ENCODE data around the gene MIOS.

The MIOS gene

GRCh38 chr7:7639847-7640220 lies 73.2 kb downstream of the MIOS start:
- 1 to 2% methylated on average over 19 of the region's 19 CpGs for WGBS, 2 experiments
- no peaks in the 10 kb centered on the region for H3K27me3 ChIP-seq (ENCODE audit: control insufficient read depth, insufficient read depth, low read length, poor library complexity, severe bottlenecking)
- H3K4me1 ChIP-seq (ENCODE audit: control insufficient read depth, insufficient read depth, low read length), result no peaks in the 10 kb centered on the region
- H3K4me3 ChIP-seq (ENCODE audit: insufficient read depth, low read depth, low read length), result peak overlapping the region; percentile 97
- H3K36me3 ChIP-seq (ENCODE audit: control insufficient read depth, insufficient read depth, low read length), result peaks cover 6% of the 10 kb centered on the region
- peak overlapping the region; percentile 78 for H3K27ac ChIP-seq (ENCODE audit: insufficient read depth, low read depth, low read length, poor library complexity, severe bottlenecking)
- no peaks in the 10 kb centered on the region for H3K9me3 ChIP-seq (ENCODE audit: control insufficient read depth, low read length)

GRCh38 chr7:7640221-7641128 lies 73.8 kb downstream of the MIOS start, which contains the start of gene UMAD1:
Gene UMAD1, plus strand, starts transcription at chr7:7640752. Its CDS starts 32,620 bp downstream, at chr7:7673372.
- Histone ChIP-seq H3K36me3 (ENCODE audit: control insufficient read depth, insufficient read depth, low read length) (peaks cover 6% of the 10 kb centered on the region), H3K4me1 (ENCODE audit: control insufficient read depth, insufficient read depth, low read length) (no peaks in the 10 kb centered on the region), H3K27me3 (ENCODE audit: control insufficient read depth, insufficient read depth, low read length, poor library complexity, severe bottlenecking) (no peaks in the 10 kb centered on the region), H3K27ac (ENCODE audit: insufficient read depth, low read depth, low read length, poor library complexity, severe bottlenecking) (peak within 1 kb of the TSS; percentile 78), H3K9me3 (ENCODE audit: control insufficient read depth, low read length) (no peaks in the 10 kb centered on the region), H3K4me3 (ENCODE audit: insufficient read depth, low read depth, low read length) (peak within 1 kb of the TSS; percentile 97)
- 0 to 1% methylated on average over 68 of the region's 68 CpGs for WGBS, 2 experiments

- Histone ChIP-seq H3K27me3 (ENCODE audit: control insufficient read depth, insufficient read depth, low read length, poor library complexity, severe bottlenecking) (no peaks in the 10 kb centered on the region), H3K27ac (ENCODE audit: insufficient read depth, low read depth, low read length, poor library complexity, severe bottlenecking) (peak overlapping the region; percentile 52), H3K36me3 (ENCODE audit: control insufficient read depth, insufficient read depth, low read length) (peaks cover 3% of the 10 kb centered on the region), H3K4me3 (ENCODE audit: insufficient read depth, low read depth, low read length) (peak overlapping the region; percentile 97), H3K9me3 (ENCODE audit: control insufficient read depth, low read length) (no peaks in the 10 kb centered on the region), H3K4me1 (ENCODE audit: control insufficient read depth, insufficient read depth, low read length) (no peaks in the 10 kb centered on the region)
- 10 to 11% methylated on average over 22 of the region's 22 CpGs for WGBS, 2 experiments
Observed at GRCh38 chr7:7641129-7641663, 74.5 kb downstream of the MIOS start.

GRCh38 chr7:7642081-7642480 lies 75.4 kb downstream of the MIOS start:
- no peaks in the 10 kb centered on the region for H3K4me1 ChIP-seq (ENCODE audit: control insufficient read depth, insufficient read depth, low read length)
- no peaks in the 10 kb centered on the region for H3K36me3 ChIP-seq (ENCODE audit: control insufficient read depth, insufficient read depth, low read length)
- no peaks in the 10 kb centered on the region for H3K27me3 ChIP-seq (ENCODE audit: control insufficient read depth, insufficient read depth, low read length, poor library complexity, severe bottlenecking)
- no peak overlapping the region for H3K27ac ChIP-seq (ENCODE audit: insufficient read depth, low read depth, low read length, poor library complexity, severe bottlenecking)
- WGBS, 2 experiments, result 86 to 97% methylated on average over 3 to 6 of the region's 6 CpGs
- H3K9me3 ChIP-seq (ENCODE audit: control insufficient read depth, low read length), result no peaks in the 10 kb centered on the region
- no peak overlapping the region for H3K4me3 ChIP-seq (ENCODE audit: insufficient read depth, low read depth, low read length)

- Histone ChIP-seq H3K4me1 (ENCODE audit: control insufficient read depth, insufficient read depth, low read length) (no peaks in the 10 kb centered on the region), H3K4me3 (ENCODE audit: insufficient read depth, low read depth, low read length) (no peak overlapping the region), H3K36me3 (ENCODE audit: control insufficient read depth, insufficient read depth, low read length) (no peaks in the 10 kb centered on the region), H3K9me3 (ENCODE audit: control insufficient read depth, low read length) (no peaks in the 10 kb centered on the region), H3K27ac (ENCODE audit: insufficient read depth, low read depth, low read length, poor library complexity, severe bottlenecking) (no peak overlapping the region), H3K27me3 (ENCODE audit: control insufficient read depth, insufficient read depth, low read length, poor library complexity, severe bottlenecking) (no peaks in the 10 kb centered on the region)
- WGBS, 2 experiments, result 87 to 88% methylated on average over 3 to 5 of the region's 6 CpGs
Observed at GRCh38 chr7:7647495-7648036, 80.9 kb downstream of the MIOS start.

GRCh38 chr7:7650682-7651206 lies 84.1 kb downstream of the MIOS start:
- H3K36me3 ChIP-seq (ENCODE audit: control insufficient read depth, insufficient read depth, low read length), result no peaks in the 10 kb centered on the region
- WGBS, 2 experiments, result 91 to 98% methylated on average over 2 of the region's 2 CpGs
- no peaks in the 10 kb centered on the region for H3K9me3 ChIP-seq (ENCODE audit: control insufficient read depth, low read length)
- H3K27ac ChIP-seq (ENCODE audit: insufficient read depth, low read depth, low read length, poor library complexity, severe bottlenecking), result no peak overlapping the region
- H3K4me1 ChIP-seq (ENCODE audit: control insufficient read depth, insufficient read depth, low read length), result no peaks in the 10 kb centered on the region
- H3K27me3 ChIP-seq (ENCODE audit: control insufficient read depth, insufficient read depth, low read length, poor library complexity, severe bottlenecking), result no peaks in the 10 kb centered on the region
- no peak overlapping the region for H3K4me3 ChIP-seq (ENCODE audit: insufficient read depth, low read depth, low read length)

- no peaks in the 10 kb centered on the region for H3K4me1 ChIP-seq (ENCODE audit: control insufficient read depth, insufficient read depth, low read length)
- no peak overlapping the region for H3K4me3 ChIP-seq (ENCODE audit: insufficient read depth, low read depth, low read length)
- H3K9me3 ChIP-seq (ENCODE audit: control insufficient read depth, low read length), result no peaks in the 10 kb centered on the region
- no peaks in the 10 kb centered on the region for H3K27me3 ChIP-seq (ENCODE audit: control insufficient read depth, insufficient read depth, low read length, poor library complexity, severe bottlenecking)
- 60 to 100% methylated on average over 2 to 3 of the region's 3 CpGs for WGBS, 2 experiments
- H3K36me3 ChIP-seq (ENCODE audit: control insufficient read depth, insufficient read depth, low read length), result no peaks in the 10 kb centered on the region
- H3K27ac ChIP-seq (ENCODE audit: insufficient read depth, low read depth, low read length, poor library complexity, severe bottlenecking), result no peak overlapping the region
Observed at GRCh38 chr7:7651479-7651878, 84.8 kb downstream of the MIOS start.

GRCh38 chr7:7652798-7653540 lies 86.3 kb downstream of the MIOS start:
- Histone ChIP-seq H3K27me3 (ENCODE audit: control insufficient read depth, insufficient read depth, low read length, poor library complexity, severe bottlenecking) (no peaks in the 10 kb centered on the region), H3K4me3 (ENCODE audit: insufficient read depth, low read depth, low read length) (no peak overlapping the region)
- WGBS, 2 experiments, result no CpG with 5 or more reads among the region's 1 CpG

GRCh38 chr7:7653593-7654187 lies 87.0 kb downstream of the MIOS start:
- no peak overlapping the region for H3K4me3 ChIP-seq (ENCODE audit: insufficient read depth, low read depth, low read length)
- 40 to 52% methylated on average over 2 to 3 of the region's 3 CpGs for WGBS, 2 experiments
- no peaks in the 10 kb centered on the region for H3K4me1 ChIP-seq (ENCODE audit: control insufficient read depth, insufficient read depth, low read length)
- H3K27me3 ChIP-seq (ENCODE audit: control insufficient read depth, insufficient read depth, low read length, poor library complexity, severe bottlenecking), result no peaks in the 10 kb centered on the region
- no peaks in the 10 kb centered on the region for H3K9me3 ChIP-seq (ENCODE audit: control insufficient read depth, low read length)
- H3K27ac ChIP-seq (ENCODE audit: insufficient read depth, low read depth, low read length, poor library complexity, severe bottlenecking), result no peak overlapping the region
- no peaks in the 10 kb centered on the region for H3K36me3 ChIP-seq (ENCODE audit: control insufficient read depth, insufficient read depth, low read length)

More at GRCh38 chr7:7652798-7653540, 86.3 kb downstream of the MIOS start:
- no peaks in the 10 kb centered on the region for H3K9me3 ChIP-seq (ENCODE audit: control insufficient read depth, low read length)
- no peak overlapping the region for H3K27ac ChIP-seq (ENCODE audit: insufficient read depth, low read depth, low read length, poor library complexity, severe bottlenecking)
- no peaks in the 10 kb centered on the region for H3K4me1 ChIP-seq (ENCODE audit: control insufficient read depth, insufficient read depth, low read length)
- H3K36me3 ChIP-seq (ENCODE audit: control insufficient read depth, insufficient read depth, low read length), result no peaks in the 10 kb centered on the region

Data from ectodermal cell (in vitro differentiated cells).